BJ (cell line): ENCODE measurements around the gene NDUFV3. TPM values are rescaled to one million over a fixed set of nuclear protein-coding genes. Genes with fewer than 3 reads are reported as not detected.
"Not testable (repeated sequence)": the region's sequence is repeated elsewhere in the genome, so short reads cannot be mapped to it uniquely, and the experiment has no call there.

Experiments
- CTCF ChIA-PET: fragments of 350-600 bp; formaldehyde crosslinking; extraction: SDS; loops from one replicate; lab custom pipeline; 2021; ENCODE audit warnings: antibody characterized with exemption, inconsistent platforms; lab: Yijun Ruan, JAX
- POLR2A ChIA-PET: fragments of 300-600 bp; sonication (Branson Sonifier 250); formaldehyde crosslinking; extraction: SDS; loops from one replicate; lab custom pipeline; 2021; ENCODE audit warnings: antibody characterized with exemption; lab: Charles Lee
- DNase-seq: peaks from one replicate; pipeline ENCODE4 v3.0.0-alpha.2; 2011; ENCODE audit warnings: low read depth
- H3K27me3 ChIP-seq: 2 replicates; pipeline ENCODE4 v1.6.0; 2011; ENCODE audit warnings: low read length; ENCODE audit not compliant: control insufficient read depth, insufficient read depth
- H3K36me3 ChIP-seq: 2 replicates; pipeline ENCODE4 v1.5.1; 2011; ENCODE audit warnings: low read length; ENCODE audit not compliant: control insufficient read depth, insufficient read depth
- H3K4me3 ChIP-seq: 2 replicates; pipeline ENCODE4 v1.5.1; 2011; ENCODE audit warnings: low read depth, mild to moderate bottlenecking, control low read depth, low read length
- polyA plus RNA-seq: library from polyadenylated mRNA; depleted of rRNA; stranded (reverse); fragments of >200 nt; gene quantifications from 2 replicates; pipeline ENCODE4 v1.2.3, GENCODE V29; 2011
- TF ChIP-seq, protein P1 (sequence below): IDR thresholded peaks from 2 replicates; pipeline ENCODE4 v1.5.1; 2011; ENCODE audit warnings: low read depth, mild to moderate bottlenecking, control low read depth, inconsistent platforms, low read length, moderate library complexity; ENCODE audit not compliant: insufficient read depth

The NDUFV3 gene
- polyA plus RNA-seq, 1 experiment: 32.2 TPM

DNA sequence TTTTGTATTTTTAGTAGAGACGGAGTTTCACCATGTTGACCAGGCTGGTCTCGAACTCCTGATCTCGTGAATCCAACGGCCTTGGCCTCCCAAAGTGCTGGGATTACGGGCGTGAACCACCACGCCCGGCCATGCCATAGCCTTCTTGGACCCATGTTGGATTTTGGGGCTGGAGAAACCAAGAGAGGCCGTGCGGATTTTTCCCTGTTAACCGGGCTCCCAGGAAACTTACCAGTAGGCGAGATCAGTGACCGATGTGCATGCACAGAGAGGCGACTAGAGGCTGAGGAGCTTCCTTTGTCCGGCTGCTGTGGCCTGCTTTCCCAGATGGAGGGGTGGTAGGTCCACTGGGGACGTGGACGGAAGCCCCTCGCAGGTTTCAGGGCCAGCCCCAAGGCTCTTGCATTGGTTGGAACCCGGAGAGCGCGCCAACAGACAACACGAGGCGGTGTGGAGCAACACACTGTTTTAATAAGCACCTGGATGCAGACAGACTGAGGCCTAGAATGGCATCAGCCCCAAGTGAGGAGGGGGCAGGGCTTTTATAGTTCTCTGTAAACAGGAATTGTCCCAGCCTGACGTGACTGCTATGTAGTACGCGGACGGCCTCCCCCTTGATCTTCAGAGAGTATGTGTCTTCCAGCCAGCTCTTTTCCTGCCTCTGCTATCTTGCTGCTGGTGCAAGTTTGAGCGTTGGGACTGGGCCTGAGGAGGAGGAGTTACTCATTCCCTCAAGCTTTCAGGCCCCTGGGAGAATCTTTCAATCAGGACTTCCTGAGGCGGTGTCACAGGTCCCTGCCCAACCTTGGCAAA is 32.2 kb downstream of the NDUFV3 start, which contains the start of gene ERVH48-1:
Gene ERVH48-1 (minus strand): TSS at position 517 of the 813 bp plus-strand sequence. CDS start 6,624 bp downstream, outside the sequence.
- H3K36me3 ChIP-seq: no peaks in the 10 kb centered on the region
- TF ChIP-seq, protein P1, sequence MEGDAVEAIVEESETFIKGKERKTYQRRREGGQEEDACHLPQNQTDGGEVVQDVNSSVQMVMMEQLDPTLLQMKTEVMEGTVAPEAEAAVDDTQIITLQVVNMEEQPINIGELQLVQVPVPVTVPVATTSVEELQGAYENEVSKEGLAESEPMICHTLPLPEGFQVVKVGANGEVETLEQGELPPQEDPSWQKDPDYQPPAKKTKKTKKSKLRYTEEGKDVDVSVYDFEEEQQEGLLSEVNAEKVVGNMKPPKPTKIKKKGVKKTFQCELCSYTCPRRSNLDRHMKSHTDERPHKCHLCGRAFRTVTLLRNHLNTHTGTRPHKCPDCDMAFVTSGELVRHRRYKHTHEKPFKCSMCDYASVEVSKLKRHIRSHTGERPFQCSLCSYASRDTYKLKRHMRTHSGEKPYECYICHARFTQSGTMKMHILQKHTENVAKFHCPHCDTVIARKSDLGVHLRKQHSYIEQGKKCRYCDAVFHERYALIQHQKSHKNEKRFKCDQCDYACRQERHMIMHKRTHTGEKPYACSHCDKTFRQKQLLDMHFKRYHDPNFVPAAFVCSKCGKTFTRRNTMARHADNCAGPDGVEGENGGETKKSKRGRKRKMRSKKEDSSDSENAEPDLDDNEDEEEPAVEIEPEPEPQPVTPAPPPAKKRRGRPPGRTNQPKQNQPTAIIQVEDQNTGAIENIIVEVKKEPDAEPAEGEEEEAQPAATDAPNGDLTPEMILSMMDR: no peak
- no peaks in the 10 kb centered on the region for H3K27me3 ChIP-seq
- no peak for DNase-seq
- POLR2A ChIA-PET: no interaction called here
- CTCF ChIA-PET: no interaction called here
- no peak within 1 kb of the TSS for H3K4me3 ChIP-seq

DNA sequence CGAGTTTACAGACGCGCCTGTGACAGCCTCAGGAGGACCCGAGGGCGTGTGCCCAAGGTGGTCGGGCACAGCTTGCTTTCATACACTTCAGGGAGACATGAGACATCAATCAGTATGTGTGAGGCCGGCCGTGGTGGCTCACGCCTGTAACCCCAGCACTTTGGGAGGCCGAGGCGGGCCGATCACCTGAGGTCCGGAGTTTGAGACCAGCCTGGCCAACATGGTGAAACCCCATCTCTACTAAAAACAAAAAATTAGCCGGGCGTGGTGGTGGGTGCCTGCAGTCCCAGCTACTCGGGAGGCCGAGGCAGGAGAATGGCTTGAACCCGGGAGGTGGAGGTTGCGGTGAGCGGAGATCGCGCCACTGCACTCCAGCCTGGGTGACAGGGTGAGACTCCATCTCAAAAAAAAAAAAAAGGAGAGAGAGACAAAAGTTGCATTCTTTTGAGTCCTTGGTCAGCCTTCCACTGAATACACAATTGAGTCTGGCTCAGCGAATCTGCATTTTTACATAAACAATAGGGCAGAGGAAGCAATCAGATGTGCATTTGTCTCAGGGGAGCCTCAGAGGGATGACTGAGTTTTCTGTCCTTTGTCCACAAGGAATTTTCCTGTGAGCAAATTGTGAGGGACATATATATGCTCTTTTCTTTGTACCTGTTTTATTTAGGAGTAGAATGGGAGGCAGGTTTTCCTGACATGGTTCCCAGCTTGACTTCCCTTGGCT is 34.5 kb downstream of the NDUFV3 start:
- H3K27me3 ChIP-seq, DNase-seq, H3K4me3 ChIP-seq, POLR2A ChIA-PET, H3K36me3 ChIP-seq, CTCF ChIA-PET: not testable (repeated sequence)

DNA sequence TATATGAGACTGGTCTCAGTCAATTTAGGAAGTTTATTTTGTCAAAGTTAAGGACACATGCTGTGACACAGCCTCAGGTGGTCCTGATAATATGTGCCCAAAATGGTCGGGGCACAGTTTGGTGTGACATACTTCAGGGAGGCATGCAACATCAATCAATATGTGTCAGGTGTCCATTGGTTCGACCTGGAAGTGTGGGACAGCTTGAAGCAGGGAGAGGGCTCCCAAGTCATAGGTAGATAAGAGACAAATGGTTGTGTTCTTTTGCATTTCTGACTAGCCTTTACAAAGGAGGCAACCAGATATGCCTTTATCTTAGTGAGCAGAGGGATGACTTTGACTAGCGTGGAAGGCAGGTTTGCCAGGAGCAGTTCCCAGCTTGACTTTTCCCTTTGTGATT is 36.9 kb downstream of the NDUFV3 start:
- ChIA-PET CTCF (no interaction called here), POLR2A (no interaction called here)
- TF ChIP-seq, protein P1: no peak
- Histone ChIP-seq H3K27me3 (no peaks in the 10 kb centered on the region), H3K36me3 (no peaks in the 10 kb centered on the region), H3K4me3 (no peak overlapping the region)
- DNase-seq: no peak

DNA sequence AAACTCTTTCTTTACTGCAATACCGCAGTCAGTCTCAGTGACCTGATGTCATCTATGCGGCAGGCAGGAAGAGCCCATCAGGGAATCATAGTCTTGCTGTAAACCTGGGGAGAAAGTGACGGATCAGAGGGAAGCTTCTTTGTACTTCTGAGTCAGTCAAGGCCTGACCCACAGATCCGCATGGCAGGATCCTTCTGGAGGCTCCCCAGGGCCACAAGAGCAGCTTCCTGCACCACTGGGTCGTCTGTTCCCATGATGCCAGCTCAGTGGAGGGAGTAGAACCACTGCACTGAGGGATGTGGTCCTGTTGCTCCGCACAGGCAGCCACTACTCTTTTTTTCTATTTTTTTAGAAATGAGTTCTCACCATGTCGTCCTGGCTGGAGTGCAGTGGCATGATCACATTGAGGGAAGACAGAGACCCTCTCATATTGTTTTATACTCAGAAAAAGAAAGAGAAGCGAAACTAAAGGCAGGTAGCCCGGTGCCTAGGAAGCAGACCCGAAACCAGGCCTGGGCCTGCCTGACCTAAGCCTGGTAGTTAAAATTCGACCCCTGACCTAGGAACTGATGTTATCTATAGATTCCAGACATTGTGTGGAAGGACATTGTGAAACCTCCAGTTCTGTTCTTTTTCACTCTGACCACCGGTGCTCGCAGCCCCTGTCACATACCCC is 38.6 kb downstream of the NDUFV3 start:
- ChIA-PET POLR2A (no interaction called here), CTCF (interaction anchor here (1.7 kb wide), 1 partner anchor 39 kb away, joined by 4 read pairs; the partner anchor contains the start of gene NDUFV3)
- TF ChIP-seq, protein P1: no peak
- no peak overlapping the region for H3K4me3 ChIP-seq
- no peak for DNase-seq
- H3K36me3 ChIP-seq: no peaks in the 10 kb centered on the region
- no peaks in the 10 kb centered on the region for H3K27me3 ChIP-seq

DNA sequence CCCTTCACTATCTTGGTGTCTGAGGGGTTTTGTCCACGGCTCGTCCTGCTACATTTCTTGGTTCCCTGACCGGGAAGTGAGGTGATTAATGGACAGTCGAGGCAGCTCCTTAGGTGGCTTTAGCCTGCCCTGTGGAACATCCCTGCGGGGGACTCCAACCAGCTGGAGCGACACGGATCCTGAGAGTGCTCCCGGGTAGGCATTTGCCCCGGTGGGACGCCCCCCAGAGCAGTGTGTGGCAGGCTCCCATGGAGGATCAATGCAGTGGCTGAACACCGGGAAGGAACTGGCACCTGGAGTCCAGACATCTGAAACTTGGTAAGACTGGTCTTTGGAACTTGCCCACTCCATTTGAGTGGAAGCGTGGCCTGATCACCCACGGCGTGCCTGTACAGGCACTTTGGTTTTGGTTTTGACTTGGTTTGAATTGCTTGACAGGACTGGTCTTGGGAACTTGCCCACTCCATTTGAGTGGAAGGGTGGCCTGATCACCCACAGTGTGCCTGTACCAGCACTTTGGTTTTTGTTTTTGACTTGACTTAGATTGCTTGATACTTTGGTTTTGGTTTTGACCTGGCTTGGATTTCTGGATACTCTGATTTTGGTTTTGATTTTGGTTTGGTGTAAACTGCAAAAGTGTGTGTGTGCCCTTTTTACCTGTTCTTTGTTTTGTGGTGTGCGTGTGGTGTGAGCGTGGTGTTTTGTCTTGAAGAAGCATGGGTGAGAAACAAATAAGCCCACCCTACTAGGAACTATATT is 39.4 kb downstream of the NDUFV3 start:
- H3K36me3 ChIP-seq, H3K27me3 ChIP-seq, DNase-seq, H3K4me3 ChIP-seq, POLR2A ChIA-PET, CTCF ChIA-PET: not testable (repeated sequence)

DNA sequence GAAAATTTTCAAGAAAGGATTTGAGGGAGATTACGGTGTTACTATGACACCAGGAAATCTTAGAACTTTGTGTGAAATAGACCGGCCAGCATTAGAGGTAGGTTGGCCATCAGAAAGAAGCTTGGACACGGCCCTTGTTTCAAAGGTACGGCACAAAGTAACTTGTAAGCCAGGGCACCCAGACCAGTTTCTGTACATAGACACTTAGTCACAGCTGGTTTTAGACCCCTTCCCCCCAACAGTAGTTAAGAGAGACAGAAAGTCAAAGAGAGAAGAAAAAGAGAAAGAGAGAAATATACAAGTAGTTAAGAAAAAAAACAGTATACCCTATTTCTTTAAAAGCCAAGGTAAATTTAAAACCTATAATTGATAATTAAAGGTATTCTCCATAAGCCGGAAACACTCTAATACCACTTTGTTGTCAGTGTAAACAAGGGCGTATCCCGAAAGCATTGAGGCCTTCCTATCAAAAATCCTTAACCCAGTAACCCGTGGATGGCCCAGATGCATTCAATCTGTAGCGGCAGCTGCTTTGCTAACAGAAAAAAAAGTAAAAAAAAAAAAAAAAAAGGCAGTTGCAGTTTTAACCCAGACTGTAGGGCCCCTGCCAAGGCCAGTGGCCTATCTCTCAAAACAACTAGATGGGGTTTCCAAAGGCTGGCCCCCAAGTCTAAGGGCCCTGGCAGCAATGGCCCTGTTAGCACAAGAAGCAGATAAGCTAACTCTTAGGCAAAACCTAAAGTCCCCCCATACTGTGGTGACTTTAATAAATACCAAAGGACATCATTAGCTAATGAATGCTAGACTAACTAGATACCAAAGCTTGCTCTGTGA is 40.2 kb downstream of the NDUFV3 start:
- DNase-seq, POLR2A ChIA-PET, H3K4me3 ChIP-seq, H3K27me3 ChIP-seq, H3K36me3 ChIP-seq: not testable (repeated sequence)
- CTCF ChIA-PET: interaction anchor here (1.3 kb wide), 1 partner anchor 10 kb away, joined by 3 read pairs; no protein-coding TSS in a partner anchor

DNA sequence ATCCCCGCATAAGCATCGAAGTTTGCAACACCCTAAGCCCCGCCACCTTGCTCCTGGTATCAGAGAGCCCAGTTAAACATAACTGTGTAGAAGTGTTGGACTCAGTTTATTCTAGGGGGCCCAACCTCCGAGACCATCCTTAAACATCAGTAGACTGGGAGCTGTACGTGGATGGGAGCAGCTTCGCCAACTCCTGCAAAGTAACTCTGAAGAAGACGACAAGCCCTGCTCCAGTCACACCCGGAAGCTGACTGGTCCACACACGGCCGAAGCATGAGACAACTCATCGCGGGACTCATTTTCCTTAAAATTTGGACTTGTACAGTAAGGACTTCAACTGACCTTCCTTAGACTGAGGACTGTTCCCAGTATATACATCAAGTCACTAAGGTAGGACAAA is 40.9 kb downstream of the NDUFV3 start:
- POLR2A ChIA-PET, H3K27me3 ChIP-seq, DNase-seq, H3K4me3 ChIP-seq, H3K36me3 ChIP-seq: not testable (repeated sequence)
- CTCF ChIA-PET: interaction anchor here (1.3 kb wide), 1 partner anchor 11 kb away, joined by 3 read pairs; no protein-coding TSS in a partner anchor

DNA sequence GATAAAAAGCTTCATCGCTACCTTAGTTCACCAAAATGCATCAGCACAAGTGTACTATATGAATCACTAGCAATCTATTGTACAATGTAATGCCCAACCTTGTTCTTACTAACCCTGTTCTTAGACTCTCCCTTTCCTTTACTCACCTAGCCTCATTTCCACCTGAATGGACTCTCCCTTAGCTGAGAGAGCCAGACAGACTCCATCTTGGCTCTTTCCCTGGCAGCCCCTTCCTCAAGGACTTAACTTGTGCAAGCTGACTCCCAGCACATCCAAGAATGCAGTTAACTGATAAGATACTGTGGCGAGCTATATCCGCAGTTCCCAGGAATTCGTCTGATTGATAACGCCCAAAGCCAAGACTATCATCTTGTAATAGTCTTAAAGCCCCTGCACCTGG is 43.3 kb downstream of the NDUFV3 start:
- H3K36me3 ChIP-seq, H3K27me3 ChIP-seq, H3K4me3 ChIP-seq, DNase-seq, CTCF ChIA-PET, POLR2A ChIA-PET: not testable (repeated sequence)
